Mesenchymal stem cell (in vitro differentiated cells and primary cell): ENCODE results near the gene DNAH8.

ENCODE experiments used
- DNase-seq: peaks from one replicate; pipeline ENCODE4 v3.0.0-alpha.2; 2013
- H2AFZ ChIP-seq: one replicate; pipeline ENCODE4 v1.6.1; 2013; ENCODE audit warnings: low read depth, mild to moderate bottlenecking, control low read depth, inconsistent platforms, low read length, moderate library complexity
- H2AK5ac ChIP-seq: 2 replicates; pipeline ENCODE4 v1.6.1; 2013; ENCODE audit warnings: low read length, moderate library complexity, mild to moderate bottlenecking, inconsistent platforms; ENCODE audit not compliant: severe bottlenecking
- H2BK120ac ChIP-seq: one replicate; pipeline ENCODE4 v1.6.1; 2013; ENCODE audit warnings: low read depth, mild to moderate bottlenecking, inconsistent platforms, low read length, moderate library complexity
- H2BK12ac ChIP-seq, 2 experiments: one replicate each; pipeline ENCODE4 v1.6.1; 2013; ENCODE audit warnings: inconsistent platforms in 2 of 2, low read length in 2 of 2, mild to moderate bottlenecking in 2 of 2, moderate library complexity in 2 of 2, control low read depth in 1 of 2
- H2BK15ac ChIP-seq: one replicate; pipeline ENCODE4 v1.6.1; 2013; ENCODE audit warnings: mild to moderate bottlenecking, low read depth, inconsistent platforms; ENCODE audit not compliant: poor library complexity, severe bottlenecking
- H2BK5ac ChIP-seq: 2 replicates; pipeline ENCODE4 v1.6.1; 2013; ENCODE audit warnings: low read depth, mild to moderate bottlenecking, low read length, control low read depth, inconsistent platforms; ENCODE audit not compliant: poor library complexity, severe bottlenecking
- H3K14ac ChIP-seq, 2 experiments: one replicate each; pipeline ENCODE4 v1.6.1; 2013; ENCODE audit warnings: inconsistent platforms in 2 of 2, low read length in 2 of 2, control low read depth in 1 of 2, mild to moderate bottlenecking in 1 of 2, moderate library complexity in 1 of 2
- H3K18ac ChIP-seq, 2 experiments: one replicate each; pipeline ENCODE4 v1.6.1; 2013; ENCODE audit warnings: inconsistent platforms in 2 of 2, low read length in 2 of 2, control low read depth in 1 of 2, low read depth in 1 of 2, mild to moderate bottlenecking in 1 of 2
- H3K23ac ChIP-seq, 2 experiments: one replicate each; pipeline ENCODE4 v1.6.1; 2013; ENCODE audit warnings: inconsistent platforms in 2 of 2, low read length in 2 of 2, mild to moderate bottlenecking in 2 of 2, moderate library complexity in 2 of 2, control low read depth in 1 of 2
- H3K27ac ChIP-seq: 2 replicates; pipeline ENCODE4 v1.5.1; 2013; ENCODE audit warnings: mild to moderate bottlenecking, moderate library complexity, low read length, control low read depth, inconsistent platforms; ENCODE audit not compliant: poor library complexity, severe bottlenecking
- H3K27me3 ChIP-seq, 2 experiments: 2 replicates each; pipeline versions ENCODE4 v1.6.1 to v1.7.0; 2013; ENCODE audit warnings: low read length in 2 of 2, mild to moderate bottlenecking in 2 of 2, moderate library complexity in 2 of 2, control low read depth in 1 of 2, inconsistent platforms in 1 of 2; ENCODE audit not compliant: control insufficient read depth in 1 of 2, insufficient read depth in 1 of 2
- H3K36me3 ChIP-seq, 2 experiments: 2 replicates each; pipeline versions ENCODE4 v1.6.1 to v1.7.0; 2013; ENCODE audit warnings: low read length in 2 of 2, control low read depth in 1 of 2, inconsistent platforms in 1 of 2, low read depth in 1 of 2, mild to moderate bottlenecking in 1 of 2; ENCODE audit not compliant: insufficient read depth in 2 of 2, control insufficient read depth in 1 of 2
- H3K4ac ChIP-seq, 2 experiments: one replicate each; pipeline ENCODE4 v1.6.1; 2013; ENCODE audit warnings: inconsistent platforms in 2 of 2, low read length in 2 of 2, mild to moderate bottlenecking in 2 of 2, moderate library complexity in 2 of 2, control low read depth in 1 of 2, low read depth in 1 of 2
- H3K4me1 ChIP-seq: 2 replicates; pipeline ENCODE4 v1.6.1; 2013; ENCODE audit warnings: low read depth, low read length, control low read depth; ENCODE audit not compliant: control insufficient read depth, insufficient read depth
- H3K4me2 ChIP-seq: 2 replicates; pipeline ENCODE4 v1.6.1; 2013; ENCODE audit warnings: low read length, mild to moderate bottlenecking, inconsistent platforms; ENCODE audit not compliant: poor library complexity, severe bottlenecking
- H3K4me3 ChIP-seq, 2 experiments: 2 replicates each; pipeline versions ENCODE4 v1.5.1 to v1.7.0; 2013; ENCODE audit warnings: low read length in 2 of 2, mild to moderate bottlenecking in 2 of 2, control low read depth in 1 of 2, low read depth in 1 of 2; ENCODE audit not compliant: insufficient read depth in 1 of 2
- H3K79me1 ChIP-seq: replicated peaks from 2 replicates; pipeline ENCODE4 v1.6.1; 2013; ENCODE audit warnings: mild to moderate bottlenecking, control low read depth, low read length, inconsistent platforms; ENCODE audit not compliant: poor library complexity, severe bottlenecking
- H3K9ac ChIP-seq: 2 replicates; pipeline ENCODE4 v1.7.0; 2013; ENCODE audit warnings: mild to moderate bottlenecking, low read length, moderate library complexity
- H3K9me3 ChIP-seq: 2 replicates; pipeline ENCODE4 v1.7.0; 2013; ENCODE audit warnings: mild to moderate bottlenecking, low read length; ENCODE audit not compliant: control insufficient read depth
- H4K8ac ChIP-seq: one replicate; pipeline ENCODE4 v1.6.1; 2013; ENCODE audit warnings: inconsistent platforms, mild to moderate bottlenecking, low read length, moderate library complexity
- H4K91ac ChIP-seq: one replicate; pipeline ENCODE4 v1.6.1; 2013; ENCODE audit warnings: mild to moderate bottlenecking, low read length, inconsistent platforms
- WGBS: methylation state at CpG from one replicate; pipeline ENCODE4 v1.1.7; 2013; ENCODE audit warnings: mixed read lengths; 5-methylcytosine and 5-hydroxymethylcytosine counted together

Gene DNAH8

DNA sequence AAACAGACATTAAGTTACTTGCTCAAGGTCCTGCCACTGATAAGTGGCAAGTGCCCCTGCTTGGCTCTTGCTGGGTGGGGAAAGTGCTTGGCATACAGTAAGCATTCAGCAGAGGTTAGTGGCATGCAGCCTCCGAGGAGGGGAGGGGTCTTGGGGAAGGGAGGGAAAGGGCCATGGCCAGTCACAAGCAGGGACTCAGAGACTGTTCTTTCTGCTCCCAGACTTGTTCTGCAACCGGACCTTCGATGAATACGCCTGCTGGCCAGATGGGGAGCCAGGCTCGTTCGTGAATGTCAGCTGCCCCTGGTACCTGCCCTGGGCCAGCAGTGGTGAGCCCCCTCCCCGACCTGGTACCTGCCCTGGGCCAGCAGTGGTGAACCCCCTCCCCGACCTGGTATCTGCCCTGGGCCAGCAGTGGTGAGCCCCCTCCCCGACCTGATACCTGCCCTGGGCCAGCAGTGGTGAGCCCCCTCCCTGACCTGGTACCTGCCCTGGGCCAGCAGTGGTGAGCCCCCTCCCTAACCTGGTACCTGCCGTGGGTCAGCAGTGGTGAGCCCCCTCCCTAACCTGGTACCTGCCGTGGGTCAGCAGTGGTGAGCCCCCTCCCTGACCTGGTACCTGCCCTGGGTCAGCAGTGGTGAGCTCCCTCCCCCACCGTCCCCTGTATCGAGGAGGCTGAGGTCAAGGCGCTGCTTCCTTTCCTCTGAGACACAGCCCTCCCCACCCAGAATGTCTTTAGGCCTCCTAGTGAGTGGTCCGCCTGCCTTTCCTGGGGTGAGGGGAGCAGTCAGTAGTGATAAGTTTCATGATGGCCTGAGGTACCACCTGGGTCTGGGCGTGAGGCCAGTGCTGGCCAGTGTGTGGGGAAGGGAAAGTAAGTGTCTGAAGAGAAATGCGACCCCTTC, 342.4 kb downstream of the DNAH8 start:
- Histone ChIP-seq H3K4me3 (no peak overlapping the region), H2AK5ac (no peak overlapping the region), H3K4ac (no peak overlapping the region), H4K8ac (no peak overlapping the region), H3K27me3 (peaks cover 48 to 96% of the 10 kb centered on the region in 2 experiments), H2BK120ac (no peak overlapping the region), H3K27ac (no peak overlapping the region), H3K23ac (no peak overlapping the region), H3K9ac (no peak overlapping the region), H3K36me3 (no peaks in the 10 kb centered on the region), H3K4me2 (no peak overlapping the region), H2BK15ac (no peak overlapping the region), H2BK12ac (no peak overlapping the region), H3K4me1 (no peaks in the 10 kb centered on the region), H3K9me3 (no peaks in the 10 kb centered on the region), H3K18ac (no peak overlapping the region), H2AFZ (no peak overlapping the region), H3K14ac (no peak overlapping the region), H3K79me1 (no peaks in the 10 kb centered on the region), H2BK5ac (no peak overlapping the region), H4K91ac (no peak overlapping the region)
- DNase-seq, result no peak
- 65% methylated on average over 16 of the region's 17 CpGs for WGBS

DNA sequence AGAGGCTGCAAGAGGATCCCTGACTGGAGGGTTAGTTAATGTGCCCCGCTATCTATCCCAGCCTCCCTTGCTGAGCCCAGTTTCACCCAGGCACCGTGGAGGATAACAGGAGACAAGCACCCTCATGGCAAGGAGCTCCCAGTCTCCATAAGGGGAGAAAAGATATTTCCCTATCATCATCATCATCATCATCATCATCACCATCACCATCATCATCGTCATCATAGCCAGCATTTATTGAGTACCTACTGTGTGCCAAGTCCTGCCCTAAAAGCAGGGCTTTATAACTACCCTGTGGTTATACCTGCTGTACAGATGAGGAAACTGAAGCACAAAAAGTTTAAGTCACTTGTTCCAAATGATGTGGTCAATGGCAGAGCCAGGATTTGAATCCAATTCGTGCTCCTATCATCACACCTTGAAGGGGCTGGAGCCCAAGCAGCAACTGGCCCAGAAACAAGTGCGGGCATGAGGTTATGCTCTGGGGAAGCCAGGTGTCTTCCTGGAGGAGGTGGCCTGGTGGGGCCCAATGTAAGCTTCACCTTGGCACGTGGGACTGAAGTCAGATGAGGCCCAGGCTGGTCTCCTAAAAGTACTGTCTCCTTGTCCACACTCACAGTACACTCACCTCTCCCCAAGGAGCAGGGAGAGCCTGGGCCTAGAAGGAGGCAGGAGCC, 343.5 kb downstream of the DNAH8 start:
- H3K36me3 ChIP-seq, result no peaks in the 10 kb centered on the region
- H3K27ac ChIP-seq, result no peak overlapping the region
- H3K18ac ChIP-seq, result no peak overlapping the region
- no peaks in the 10 kb centered on the region for H3K79me1 ChIP-seq
- no peak overlapping the region for H3K14ac ChIP-seq
- H4K91ac ChIP-seq, result no peak overlapping the region
- no peak overlapping the region for H2BK120ac ChIP-seq
- H2BK15ac ChIP-seq, result no peak overlapping the region
- no peak overlapping the region for H4K8ac ChIP-seq
- H3K23ac ChIP-seq, result no peak overlapping the region
- H3K27me3 ChIP-seq, result peaks cover 47 to 96% of the 10 kb centered on the region in 2 experiments
- H2BK5ac ChIP-seq, result no peak overlapping the region
- H2AK5ac ChIP-seq, result no peak overlapping the region
- no peaks in the 10 kb centered on the region for H3K9me3 ChIP-seq
- H3K4me3 ChIP-seq, result no peak overlapping the region
- DNase-seq, result no peak
- 57% methylated on average over 6 of the region's 6 CpGs for WGBS
- H3K9ac ChIP-seq, result no peak overlapping the region
- no peak overlapping the region for H3K4ac ChIP-seq
- H2AFZ ChIP-seq, result no peak overlapping the region
- H3K4me2 ChIP-seq, result no peak overlapping the region
- H3K4me1 ChIP-seq, result no peaks in the 10 kb centered on the region
- H2BK12ac ChIP-seq, result no peak overlapping the region

DNA sequence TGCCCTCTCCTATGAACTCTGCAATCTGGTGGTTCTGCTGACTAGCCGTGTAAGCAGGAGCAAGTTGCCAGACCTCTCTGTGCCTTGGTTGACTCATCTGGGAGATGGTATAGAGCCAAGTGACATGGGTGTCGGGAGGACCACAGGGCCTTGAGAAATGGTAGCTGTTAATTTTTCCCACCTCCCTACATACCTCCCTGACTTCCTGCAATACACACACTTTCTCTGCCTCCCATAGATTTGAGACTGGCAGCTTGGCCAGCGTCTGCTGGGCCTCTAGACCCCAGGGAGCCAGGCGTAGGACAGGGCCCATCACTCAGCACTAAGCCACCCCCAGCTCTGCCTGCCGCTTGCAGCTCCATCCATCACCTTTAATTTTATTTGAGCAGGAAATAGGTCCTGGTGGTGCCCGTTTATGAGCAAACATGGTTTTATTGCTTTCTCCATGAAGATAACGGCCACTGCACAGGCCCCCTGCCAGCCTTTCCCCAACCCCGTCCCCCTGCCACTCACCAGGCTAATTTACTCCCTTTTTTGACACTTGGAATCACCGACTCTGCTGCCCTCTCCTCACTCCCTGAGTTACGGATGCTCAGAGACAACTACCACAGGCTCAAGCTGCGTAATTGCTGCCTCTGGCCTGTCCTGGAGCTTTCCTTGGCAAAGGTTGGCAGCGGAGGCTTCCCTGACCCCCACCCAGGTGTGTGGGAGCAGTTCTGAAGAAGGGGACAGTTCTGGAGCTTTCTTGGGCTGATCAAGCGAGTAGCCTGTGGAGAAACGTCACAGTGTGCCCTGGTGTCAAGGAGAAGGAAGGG, 344.6 kb downstream of the DNAH8 start:
- WGBS, result 66% methylated on average over 13 of the region's 14 CpGs
- no peak overlapping the region for H3K14ac ChIP-seq

More for the DNA sequence above, 344.6 kb downstream of the DNAH8 start:
- DNase-seq, result no peak
- Histone ChIP-seq H4K8ac (no peak overlapping the region), H2AK5ac (no peak overlapping the region), H3K4me1 (no peaks in the 10 kb centered on the region), H3K9ac (no peak overlapping the region), H3K18ac (no peak overlapping the region), H3K4me3 (no peak overlapping the region), H3K4ac (no peak overlapping the region), H4K91ac (no peak overlapping the region), H3K4me2 (no peak overlapping the region), H2BK15ac (no peak overlapping the region), H2BK12ac (no peak overlapping the region), H3K23ac (no peak overlapping the region), H3K27me3 (peaks cover 47 to 89% of the 10 kb centered on the region in 2 experiments), H3K9me3 (no peaks in the 10 kb centered on the region), H3K36me3 (no peaks in the 10 kb centered on the region), H3K79me1 (no peaks in the 10 kb centered on the region), H2BK5ac (no peak overlapping the region), H2AFZ (no peak overlapping the region), H2BK120ac (no peak overlapping the region), H3K27ac (no peak overlapping the region)
